ENCODE data around the gene PCDHGA7. TPM values are rescaled to one million over a fixed set of nuclear protein-coding genes. Genes with fewer than 3 reads are reported as not detected.

Gene PCDHGA7
- polyA plus RNA-seq, 1 experiment = 2.7 TPM

DNA sequence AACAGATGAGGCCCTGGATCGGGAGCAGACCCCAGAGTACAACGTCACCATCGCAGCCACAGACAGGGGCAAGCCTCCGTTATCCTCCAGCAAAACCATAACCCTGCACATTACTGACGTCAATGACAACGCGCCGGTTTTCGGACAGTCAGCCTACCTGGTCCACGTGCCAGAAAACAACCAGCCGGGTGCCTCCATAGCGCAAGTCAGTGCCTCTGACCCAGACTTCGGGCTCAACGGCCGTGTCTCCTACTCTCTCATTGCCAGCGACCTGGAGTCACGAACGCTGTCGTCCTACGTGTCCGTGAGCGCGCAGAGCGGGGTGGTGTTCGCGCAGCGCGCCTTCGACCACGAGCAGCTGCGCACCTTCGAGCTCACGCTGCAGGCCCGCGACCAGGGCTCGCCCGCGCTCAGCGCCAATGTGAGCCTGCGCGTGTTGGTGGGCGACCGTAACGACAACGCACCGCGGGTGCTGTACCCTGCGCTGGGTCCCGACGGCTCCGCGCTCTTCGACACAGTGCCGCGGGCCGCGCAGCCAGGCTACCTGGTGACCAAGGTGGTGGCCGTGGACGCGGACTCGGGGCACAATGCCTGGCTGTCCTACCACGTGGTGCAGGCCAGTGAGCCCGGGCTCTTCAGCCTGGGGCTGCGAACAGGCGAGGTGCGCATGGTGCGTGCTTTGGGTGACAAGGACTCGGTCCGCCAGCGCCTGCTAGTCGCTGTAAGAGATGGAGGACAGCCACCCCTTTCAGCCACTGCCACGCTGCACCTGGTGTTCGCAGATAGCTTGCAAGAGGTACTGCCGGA is 36.7 kb downstream of the PCDHGA7 start:
- CTCF ChIA-PET = interaction anchor here (0.6 to 7.6 kb wide), 3 partner anchors 19 to 144 kb away, joined by 3 to 107 read pairs (median 106); no protein-coding TSS in a partner anchor
- peaks cover 69% of the 10 kb centered on the region for H3K9me3 ChIP-seq (ENCODE audit: control insufficient read depth, insufficient read depth, low read length)
- no peak overlapping the region for H3K4me3 ChIP-seq (ENCODE audit: low read depth, low read length)

DNA sequence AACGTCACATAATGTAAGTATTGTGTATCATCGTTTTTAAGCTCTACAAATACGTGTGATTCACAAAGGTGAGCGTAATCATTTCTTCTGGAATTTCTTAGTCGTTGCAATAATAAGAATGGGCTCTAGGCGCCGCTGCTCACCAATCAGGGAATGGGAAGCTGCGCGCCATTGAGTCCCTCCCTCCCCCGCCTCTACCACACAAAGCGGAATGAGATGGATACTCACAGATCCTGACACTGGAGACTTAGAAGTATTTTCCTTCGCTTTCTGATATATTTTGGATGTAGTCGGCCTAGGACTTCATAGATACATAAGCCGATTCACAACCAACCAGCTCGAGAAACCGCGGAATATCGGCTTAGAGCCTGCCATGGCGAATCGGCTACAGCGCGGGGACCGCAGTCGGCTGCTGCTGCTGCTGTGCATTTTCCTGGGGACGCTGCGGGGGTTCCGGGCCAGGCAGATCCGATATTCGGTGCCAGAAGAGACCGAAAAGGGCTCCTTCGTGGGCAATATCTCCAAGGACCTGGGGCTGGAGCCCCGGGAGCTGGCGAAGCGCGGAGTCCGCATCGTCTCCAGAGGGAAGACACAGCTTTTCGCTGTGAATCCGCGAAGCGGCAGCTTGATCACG is 38.4 kb downstream of the PCDHGA7 start, which contains the start of gene PCDHGA11:
TSS of gene PCDHGA11 (plus strand) at position 197 of the 634 bp plus-strand sequence. CDS start at position 374, 177 bp downstream.
- H3K27me3 ChIP-seq (ENCODE audit: control insufficient read depth, insufficient read depth, low read length) = no peaks in the 10 kb centered on the region
- peak; percentile 54 for TF ChIP-seq CTCF (IDR thresholded peaks at IDR 0.05; ENCODE audit: low read depth, low read length)
- peak within 1 kb of the TSS; percentile 50 for H3K4me3 ChIP-seq (ENCODE audit: low read depth, low read length)
- POLR2A ChIA-PET = interaction anchor here (1.0 kb wide), 1 partner anchor 54 kb away, joined by 4 read pairs; no protein-coding TSS in a partner anchor
- DNase-seq (ENCODE audit: low read depth, low spot score) = no peak
- CTCF ChIA-PET = interaction anchor here (0.7 to 7.6 kb wide), 13 partner anchors 9 to 146 kb away, joined by 3 to 106 read pairs (median 5); partner anchors contain the start of genes PCDHGA10, PCDHGA12, PCDHGB3 and PCDHGC3
- peak within 1 kb of the TSS; percentile 39 for H3K27ac ChIP-seq (ENCODE audit: low read depth, low read length)
- peaks cover 60% of the 10 kb centered on the region for H3K9me3 ChIP-seq (ENCODE audit: control insufficient read depth, insufficient read depth, low read length)

More for the DNA sequence above, 36.7 kb downstream of the PCDHGA7 start:
- TF ChIP-seq CTCF (IDR thresholded peaks at IDR 0.05; ENCODE audit: low read depth, low read length) = no peak
- Histone ChIP-seq H3K27ac (ENCODE audit: low read depth, low read length) (no peak overlapping the region), H3K27me3 (ENCODE audit: control insufficient read depth, insufficient read depth, low read length) (no peaks in the 10 kb centered on the region)
- DNase-seq (ENCODE audit: low read depth, low spot score) = no peak
- POLR2A ChIA-PET = interaction anchor here (0.6 kb wide), 1 partner anchor 99 kb away, joined by 4 read pairs; no protein-coding TSS in a partner anchor

GRCh38 chr5:141421489-141421855 is 38.9 kb downstream of the PCDHGA7 start:
- POLR2A ChIA-PET = interaction anchor here (1.0 kb wide), 1 partner anchor 54 kb away, joined by 4 read pairs; no protein-coding TSS in a partner anchor
- DNase-seq (ENCODE audit: low read depth, low spot score) = no peak
- TF ChIP-seq CTCF (IDR thresholded peaks at IDR 0.05; ENCODE audit: low read depth, low read length) = no peak
- CTCF ChIA-PET = interaction anchor here (0.7 to 7.6 kb wide), 12 partner anchors 9 to 146 kb away, joined by 3 to 106 read pairs (median 5); partner anchors contain the start of genes PCDHGA10, PCDHGA12, PCDHGB3 and PCDHGC3
- Histone ChIP-seq H3K9me3 (ENCODE audit: control insufficient read depth, insufficient read depth, low read length) (peaks cover 65% of the 10 kb centered on the region), H3K4me3 (ENCODE audit: low read depth, low read length) (peak overlapping the region; percentile 50), H3K27me3 (ENCODE audit: control insufficient read depth, insufficient read depth, low read length) (no peaks in the 10 kb centered on the region), H3K27ac (ENCODE audit: low read depth, low read length) (no peak overlapping the region)

DNA sequence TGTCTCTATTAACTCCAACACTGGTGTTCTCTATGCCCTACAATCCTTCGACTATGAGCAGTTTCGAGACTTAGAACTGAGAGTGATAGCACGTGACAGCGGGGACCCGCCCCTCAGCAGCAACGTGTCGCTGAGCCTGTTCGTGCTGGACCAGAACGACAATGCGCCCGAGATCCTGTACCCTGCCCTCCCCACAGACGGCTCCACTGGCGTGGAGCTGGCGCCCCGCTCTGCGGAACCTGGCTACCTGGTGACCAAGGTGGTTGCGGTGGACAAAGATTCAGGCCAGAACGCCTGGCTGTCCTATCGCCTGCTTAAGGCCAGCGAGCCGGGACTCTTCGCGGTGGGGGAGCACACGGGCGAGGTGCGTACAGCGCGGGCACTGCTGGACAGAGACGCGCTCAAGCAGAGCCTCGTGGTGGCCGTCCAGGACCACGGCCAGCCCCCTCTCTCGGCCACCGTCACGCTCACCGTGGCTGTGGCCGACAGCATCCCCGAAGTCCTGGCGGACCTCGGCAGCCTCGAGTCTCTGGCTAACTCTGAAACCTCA is 40.3 kb downstream of the PCDHGA7 start:
- Histone ChIP-seq H3K27ac (ENCODE audit: low read depth, low read length) (no peak overlapping the region), H3K27me3 (ENCODE audit: control insufficient read depth, insufficient read depth, low read length) (no peaks in the 10 kb centered on the region), H3K4me3 (ENCODE audit: low read depth, low read length) (no peak overlapping the region), H3K9me3 (ENCODE audit: control insufficient read depth, insufficient read depth, low read length) (peaks cover 71% of the 10 kb centered on the region)
- no peak for TF ChIP-seq CTCF (IDR thresholded peaks at IDR 0.05; ENCODE audit: low read depth, low read length)
- DNase-seq (ENCODE audit: low read depth, low spot score) = no peak
- POLR2A ChIA-PET = no interaction called here
- CTCF ChIA-PET = interaction anchor here (2.1 to 7.6 kb wide), 3 partner anchors 135 to 145 kb away, joined by 5 to 106 read pairs (median 16); no protein-coding TSS in a partner anchor
